SH-SY5Y (cell line): ENCODE measurements around the gene LHFPL3.

ENCODE experiments used
- GATA2 ChIP-seq: IDR thresholded peaks from 2 replicates; pipeline ENCODE4 v1.6.1; 2011; ENCODE audit warnings: mild to moderate bottlenecking, low read depth, low read length
- GATA3 ChIP-seq: IDR thresholded peaks from 2 replicates; pipeline ENCODE4 v1.6.1; 2011; ENCODE audit warnings: low read depth, mild to moderate bottlenecking, low read length, moderate library complexity

DNA sequence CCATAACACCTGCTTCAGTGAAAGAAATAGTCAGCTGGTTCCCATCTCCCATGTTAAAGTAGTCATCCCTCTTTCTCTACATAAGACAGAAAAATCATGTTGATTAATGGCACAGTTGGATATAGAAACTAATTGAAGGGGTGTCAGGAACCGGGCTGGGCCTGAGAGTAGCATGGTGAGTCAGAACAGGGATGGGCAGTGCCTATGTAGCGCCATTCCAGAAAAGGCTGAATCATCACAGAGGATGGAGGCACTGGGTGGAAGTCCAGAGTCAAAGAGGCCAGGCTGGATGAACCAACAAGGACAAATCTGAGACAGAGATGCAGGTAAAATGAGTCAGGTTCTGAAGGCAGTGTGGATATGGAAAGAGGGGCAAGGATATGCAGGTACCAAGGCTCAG lies 201.2 kb downstream of the LHFPL3 start:
- no peak for TF ChIP-seq GATA3
- TF ChIP-seq GATA2, result no peak
